Raji (cell line): ENCODE measurements around the gene EIF1AX.

Experiments used
- POLR2A ChIP-seq: IDR thresholded peaks from 2 replicates; pipeline ENCODE4 v1.6.1; 2011; ENCODE audit warnings: low read depth, low read length, control low read depth; ENCODE audit not compliant: insufficient read depth

The EIF1AX gene, protein sequence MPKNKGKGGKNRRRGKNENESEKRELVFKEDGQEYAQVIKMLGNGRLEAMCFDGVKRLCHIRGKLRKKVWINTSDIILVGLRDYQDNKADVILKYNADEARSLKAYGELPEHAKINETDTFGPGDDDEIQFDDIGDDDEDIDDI

DNA sequence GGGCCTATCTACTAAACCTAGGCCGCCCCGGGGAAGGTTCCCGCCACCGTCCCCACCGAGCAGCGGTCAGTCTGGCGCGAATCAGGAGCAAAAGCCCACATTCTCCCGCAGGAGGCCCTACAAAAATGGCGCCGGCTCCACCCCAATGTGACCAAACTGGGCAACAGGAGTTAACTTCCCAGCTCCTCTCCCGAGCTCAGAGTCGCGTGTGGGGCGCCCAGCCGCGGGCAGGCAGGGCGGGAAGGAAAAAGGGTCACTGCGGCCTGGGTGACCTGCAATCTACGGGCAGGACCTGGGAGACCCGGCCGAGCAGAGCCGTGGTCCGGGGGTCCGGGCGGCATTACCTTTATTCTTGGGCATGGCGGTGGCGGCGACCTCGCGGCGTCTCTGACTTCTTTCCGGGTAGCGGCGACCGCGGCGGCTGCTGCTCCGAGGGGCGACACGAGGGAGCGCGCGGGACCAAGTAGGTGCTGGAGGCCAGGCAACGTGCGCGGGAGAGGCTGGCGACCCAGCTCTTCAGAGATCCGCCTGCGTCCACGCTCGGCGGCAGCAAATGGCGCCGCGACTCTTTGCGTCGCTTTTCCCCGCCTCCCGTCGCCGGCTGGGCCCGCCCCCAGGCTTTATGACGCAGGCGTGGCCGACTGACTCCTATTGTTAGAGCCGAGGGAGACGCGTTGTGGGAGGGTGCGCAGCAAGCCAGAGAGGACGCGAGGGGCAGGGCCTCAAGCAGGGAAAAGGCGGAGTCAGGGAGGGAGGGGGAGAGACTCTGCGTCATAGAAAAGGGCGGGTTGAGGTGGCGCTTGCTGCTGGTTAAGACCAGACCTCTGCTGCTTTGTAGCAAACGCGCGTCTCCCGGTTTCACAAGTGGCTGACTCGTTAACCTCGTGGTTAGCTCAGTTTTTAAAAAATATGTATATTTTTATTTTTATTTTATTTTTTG, at the start of gene EIF1AX:
TSS of gene EIF1AX (minus strand) at position 558 of the 940 bp plus-strand sequence. CDS start at position 360, 198 bp downstream.
- peak; percentile 66 for TF ChIP-seq POLR2A

DNA sequence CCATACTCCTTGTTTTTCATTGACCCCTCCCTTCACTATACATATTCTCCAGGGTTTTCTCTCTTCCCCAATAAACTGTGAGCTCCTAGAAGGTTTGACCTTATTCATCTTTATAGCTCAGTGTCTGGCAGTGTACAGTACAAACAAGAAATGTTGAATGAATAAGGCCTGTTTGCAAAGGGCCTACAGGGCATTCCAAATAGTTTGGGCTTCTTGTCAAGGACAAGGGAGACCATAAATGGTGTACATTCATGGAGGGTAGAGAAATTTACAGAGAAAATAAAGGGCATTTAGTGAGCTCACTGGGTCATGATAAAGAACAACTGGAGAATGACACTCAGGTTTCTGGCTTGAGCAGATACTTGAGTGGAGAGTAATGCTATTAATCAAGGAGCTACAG, 47.5 kb upstream of the EIF1AX start:
- no peak for TF ChIP-seq POLR2A

DNA sequence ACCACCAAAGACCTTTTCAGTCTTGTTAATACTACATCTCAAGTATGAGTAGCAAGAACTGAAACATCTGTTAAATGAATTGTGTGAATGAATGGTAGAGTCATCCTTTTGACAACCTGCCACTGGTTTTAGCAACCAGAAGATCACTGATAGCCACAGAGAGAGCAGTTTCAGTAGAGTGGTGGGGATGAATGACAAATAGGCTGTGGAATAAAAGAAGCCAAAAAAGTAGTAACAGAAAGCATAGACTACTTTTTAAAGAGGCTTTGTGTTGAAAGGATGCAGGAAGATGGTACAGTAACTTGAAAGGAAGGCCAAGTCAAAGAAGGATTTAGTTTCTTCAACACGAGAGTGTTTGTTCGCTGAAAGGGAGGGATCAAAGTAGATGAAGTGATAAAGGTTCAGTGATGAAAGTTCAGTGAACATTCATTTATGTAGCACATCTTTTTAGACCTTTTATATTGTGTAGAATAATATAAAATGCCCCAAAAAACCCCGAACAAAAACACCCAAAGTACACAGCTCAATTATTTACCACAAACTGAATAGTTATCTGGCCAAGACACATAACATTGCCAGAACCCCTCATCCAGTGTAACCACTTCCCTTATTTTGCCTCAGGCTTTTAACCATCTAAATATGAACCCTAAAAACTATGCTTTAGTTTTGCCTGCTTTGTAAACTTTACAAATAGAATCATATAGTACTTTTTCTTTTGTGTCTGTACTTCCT, 40.1 kb upstream of the EIF1AX start:
- TF ChIP-seq POLR2A = no peak

GRCh38 chrX:20177093-20177492, 35.5 kb upstream of the EIF1AX start:
- TF ChIP-seq POLR2A = no peak

GRCh38 chrX:20173856-20174255, 32.2 kb upstream of the EIF1AX start:
- TF ChIP-seq POLR2A = no peak

GRCh38 chrX:20173313-20173712, 31.7 kb upstream of the EIF1AX start:
- TF ChIP-seq POLR2A = no peak

GRCh38 chrX:20171887-20172286, 30.2 kb upstream of the EIF1AX start:
- TF ChIP-seq POLR2A = no peak

GRCh38 chrX:20159797-20160385, 18.3 kb upstream of the EIF1AX start:
- TF ChIP-seq POLR2A = no peak

- no peak for TF ChIP-seq POLR2A
Measured at GRCh38 chrX:20151689-20152088, 10.1 kb upstream of the EIF1AX start.

DNA sequence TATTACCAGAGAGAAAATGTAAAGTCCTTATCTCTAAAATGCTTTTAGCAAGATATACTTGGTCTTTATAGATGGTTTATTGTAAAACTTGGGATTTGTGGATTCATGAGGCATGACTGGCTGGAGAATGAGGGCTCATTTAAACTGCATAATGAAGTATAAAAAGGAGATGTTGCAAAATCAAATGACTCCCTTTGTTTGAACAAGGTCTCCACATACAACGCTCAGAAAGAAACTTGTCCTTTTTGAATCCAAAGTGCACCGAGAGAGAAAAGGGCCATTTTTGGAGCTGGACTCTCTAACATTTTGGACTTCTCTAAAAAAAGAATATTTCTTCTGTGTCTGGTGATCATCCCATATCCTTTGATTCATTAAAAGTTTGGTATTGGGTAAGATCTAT, 7.7 kb upstream of the EIF1AX start:
- TF ChIP-seq POLR2A = no peak

- TF ChIP-seq POLR2A = no peak
Measured at GRCh38 chrX:20147561-20147960, 5.9 kb upstream of the EIF1AX start.

- no peak for TF ChIP-seq POLR2A
Measured at GRCh38 chrX:20144491-20144890, 2.9 kb upstream of the EIF1AX start.

DNA sequence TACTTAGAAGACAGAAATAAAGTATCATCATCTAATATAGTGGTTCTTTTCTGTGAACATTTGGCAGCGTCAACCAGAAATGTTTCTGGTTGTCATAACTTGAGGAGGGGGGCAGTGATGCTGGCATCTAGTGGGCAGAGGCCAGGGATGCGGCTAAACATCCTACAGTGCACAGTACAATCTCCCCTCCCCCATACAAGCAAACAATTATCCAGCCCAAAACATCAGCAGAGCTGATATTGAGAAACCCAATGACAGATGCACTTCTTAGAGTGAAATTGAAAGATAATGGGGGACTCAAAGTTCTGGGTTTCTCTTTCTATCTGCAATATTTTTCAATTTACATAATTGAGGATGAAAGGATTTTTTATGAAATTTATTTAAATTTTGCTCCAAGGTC, 1.9 kb upstream of the EIF1AX start:
- TF ChIP-seq POLR2A = no peak

GRCh38 chrX:20143111-20143510, 1.5 kb upstream of the EIF1AX start:
- TF ChIP-seq POLR2A = no peak

DNA sequence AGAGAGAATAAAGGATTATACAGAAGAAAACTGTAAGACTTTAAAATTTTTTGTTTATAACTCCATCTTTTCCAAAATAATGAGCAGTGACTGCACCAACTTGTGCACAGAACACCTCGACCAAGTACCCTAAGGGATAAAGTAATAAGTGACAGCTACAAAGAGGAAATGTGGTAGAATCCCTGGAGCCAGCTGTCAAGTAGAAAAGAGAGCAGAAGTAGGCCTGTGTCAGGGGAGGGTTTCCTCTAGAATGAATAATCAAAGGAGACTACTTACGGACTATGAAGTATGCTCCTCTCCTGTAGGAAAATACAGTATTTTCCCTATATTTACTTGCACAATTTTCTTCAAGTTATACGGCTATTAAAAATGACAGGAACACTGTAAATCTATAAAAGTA, 1.2 kb downstream of the EIF1AX start:
- TF ChIP-seq POLR2A = no peak
